ENCODE measurements around the gene ARRDC5.
A peak's percentile ranks its signal among the peaks of the same experiment; 100 is the strongest.
"Not testable (repeated sequence)": the region's sequence is repeated elsewhere in the genome, so short reads cannot be mapped to it uniquely, and the experiment has no call there.

ARRDC5 gene

DNA sequence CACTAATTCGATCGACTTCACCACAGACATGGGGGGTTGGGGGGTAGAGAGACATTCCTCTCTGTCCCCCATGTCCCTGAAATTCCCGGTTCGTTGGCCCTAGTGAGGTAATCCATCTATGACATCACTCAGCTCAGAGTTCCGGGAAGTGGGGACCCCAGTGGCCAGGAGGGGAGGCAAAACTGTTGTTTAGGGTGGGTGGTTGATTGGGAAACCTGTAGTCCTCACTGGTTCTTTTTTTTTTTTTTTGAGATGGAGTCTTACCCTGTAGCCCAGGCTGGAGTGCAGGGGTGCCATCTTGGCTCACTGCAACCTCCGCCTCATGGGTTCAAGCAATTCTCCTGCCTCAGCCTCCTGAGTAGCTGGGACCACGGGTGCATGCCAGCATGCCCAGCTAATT is at the start of gene ARRDC5:
ARRDC5 (minus strand) TSS at position 101 of the 400 bp plus-strand sequence; CDS start at position 30, 71 bp downstream.
- DNase-seq (ENCODE audit: low spot score): no peak

DNA sequence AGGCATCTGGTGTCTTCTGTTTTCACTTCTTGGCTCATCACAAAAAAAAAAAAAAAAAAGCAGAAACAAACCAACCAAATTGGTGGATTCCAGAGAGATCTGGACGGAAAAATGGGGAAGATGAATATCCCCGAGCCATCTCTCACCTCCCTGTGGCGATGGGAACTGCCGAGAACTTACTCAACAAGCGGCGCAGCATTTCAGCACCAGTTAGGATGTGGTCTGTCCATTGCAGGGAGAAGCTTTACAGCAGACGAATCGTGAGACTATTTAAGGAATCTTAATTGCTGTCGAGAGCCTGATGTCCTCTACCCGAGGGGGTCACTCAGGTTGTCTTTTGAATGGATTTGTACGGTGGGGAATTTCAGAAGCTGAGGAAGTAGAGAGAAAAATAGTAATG is 49.0 kb upstream of the ARRDC5 start:
- no peak for DNase-seq (ENCODE audit: low spot score)

DNA sequence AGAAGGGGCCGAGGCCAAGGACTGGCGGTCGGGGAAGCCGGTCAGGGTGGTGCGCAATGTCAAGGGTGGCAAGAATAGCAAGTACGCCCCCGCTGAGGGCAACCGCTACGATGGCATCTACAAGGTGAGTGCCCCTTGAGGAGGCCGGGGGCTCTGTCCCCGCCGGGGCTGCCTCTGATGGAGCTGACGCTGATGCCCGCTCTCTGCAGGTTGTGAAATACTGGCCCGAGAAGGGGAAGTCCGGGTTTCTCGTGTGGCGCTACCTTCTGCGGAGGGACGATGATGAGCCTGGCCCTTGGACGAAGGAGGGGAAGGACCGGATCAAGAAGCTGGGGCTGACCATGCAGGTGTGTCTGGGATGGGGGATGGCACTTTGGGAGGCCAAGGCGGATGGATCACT is 48.0 kb upstream of the ARRDC5 start:
- DNase-seq (ENCODE audit: low spot score): not testable (repeated sequence)

DNA sequence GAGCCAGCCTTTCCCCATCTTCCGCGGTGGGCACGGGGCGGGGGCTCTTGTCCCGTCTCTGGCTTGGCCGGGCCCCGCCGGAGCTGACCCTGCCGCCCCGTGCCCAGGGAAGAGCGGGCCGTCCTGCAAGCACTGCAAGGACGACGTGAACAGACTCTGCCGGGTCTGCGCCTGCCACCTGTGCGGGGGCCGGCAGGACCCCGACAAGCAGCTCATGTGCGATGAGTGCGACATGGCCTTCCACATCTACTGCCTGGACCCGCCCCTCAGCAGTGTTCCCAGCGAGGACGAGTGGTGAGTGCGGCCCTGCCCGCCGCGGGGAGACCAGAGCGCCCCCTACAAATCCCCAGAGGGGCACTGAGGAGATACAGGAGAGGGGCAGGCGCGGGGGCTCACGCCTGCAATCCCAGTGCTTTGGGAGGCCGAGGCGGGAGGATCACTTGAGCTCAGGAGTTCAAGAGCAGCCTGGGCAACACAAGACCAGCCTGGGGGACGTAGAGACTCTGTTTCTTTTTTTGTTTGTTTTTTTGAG is 39.0 kb upstream of the ARRDC5 start:
- DNase-seq (ENCODE audit: low spot score): not testable (repeated sequence)

DNA sequence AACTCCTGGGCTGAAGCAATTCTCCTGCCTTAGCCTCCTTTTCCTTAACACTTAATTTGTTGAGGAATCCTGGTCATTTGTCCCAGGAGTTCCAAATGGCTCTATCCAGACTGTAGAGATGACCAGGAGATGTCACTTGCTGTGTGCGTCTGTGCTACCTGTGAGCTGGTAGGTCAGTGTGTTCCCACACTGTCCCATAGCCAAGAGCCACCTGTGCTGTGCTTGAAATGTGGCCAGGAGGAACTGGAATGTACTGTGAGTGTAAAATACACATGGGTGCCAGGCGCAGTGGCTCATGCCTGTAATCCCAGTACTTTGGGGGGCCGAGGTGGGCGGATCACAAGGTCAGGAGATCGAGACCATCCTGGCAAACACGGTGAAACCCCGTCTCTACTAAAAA is 36.8 kb upstream of the ARRDC5 start:
- DNase-seq (ENCODE audit: low spot score): no peak

DNA sequence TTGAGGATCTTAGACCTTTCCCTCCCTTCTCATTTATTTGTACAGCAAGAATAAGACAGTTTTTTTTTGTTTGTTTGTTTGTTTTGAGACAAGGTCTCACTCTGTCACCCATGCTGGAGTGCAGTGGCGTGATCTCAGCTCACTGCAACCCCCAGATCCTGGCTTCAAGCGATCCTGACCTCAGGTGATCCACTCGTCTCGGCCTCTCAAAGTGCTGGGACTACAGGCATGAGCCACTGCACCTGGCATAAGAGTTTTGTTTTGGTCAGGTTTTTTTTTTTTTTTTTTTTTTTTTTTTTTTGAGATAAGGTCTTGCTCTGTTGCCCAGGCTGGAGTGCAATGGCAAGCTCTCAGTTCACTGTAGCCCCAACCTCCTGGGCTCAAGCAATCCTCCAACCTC is 35.8 kb upstream of the ARRDC5 start:
- not testable (repeated sequence) for DNase-seq (ENCODE audit: low spot score)

DNA sequence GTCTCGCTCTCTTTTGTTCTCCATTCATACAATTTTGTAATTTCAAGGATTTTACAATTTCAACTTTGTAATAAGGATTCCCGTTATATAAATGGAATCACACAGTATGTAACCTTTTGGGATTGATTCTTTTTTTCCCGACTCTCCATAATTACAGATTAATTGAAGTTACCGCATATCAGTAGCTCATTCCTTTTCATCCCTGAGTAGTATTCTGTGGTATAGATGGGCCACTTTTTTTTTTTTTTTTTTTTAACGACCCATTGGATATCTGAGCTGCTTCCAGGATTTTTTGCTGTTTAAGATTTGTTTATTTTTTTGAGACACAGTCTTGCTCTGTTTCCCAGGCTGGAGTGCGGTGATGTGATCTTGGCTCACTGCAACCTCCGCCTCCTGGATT is 34.4 kb upstream of the ARRDC5 start:
- DNase-seq (ENCODE audit: low spot score): no peak

DNA sequence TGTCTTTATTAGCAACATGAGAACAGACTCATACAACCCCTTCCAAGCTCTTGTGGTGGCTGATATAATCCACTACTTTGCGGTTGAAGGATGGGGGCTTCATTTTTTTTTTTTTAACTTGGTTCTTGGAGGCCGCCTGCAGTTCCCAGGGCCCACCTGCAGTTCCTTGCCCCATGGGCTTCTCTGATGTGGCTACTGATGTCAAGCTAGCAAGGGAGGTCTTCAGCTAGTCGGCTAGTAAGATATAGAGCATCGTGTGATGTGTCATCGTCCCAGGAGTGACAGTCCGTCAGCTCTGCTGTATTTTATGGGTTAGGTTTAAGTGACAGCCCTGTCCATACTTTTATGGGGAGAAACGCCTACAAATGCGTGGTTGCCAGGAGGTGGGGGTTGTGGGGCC is 32.7 kb upstream of the ARRDC5 start:
- no peak for DNase-seq (ENCODE audit: low spot score)

DNA sequence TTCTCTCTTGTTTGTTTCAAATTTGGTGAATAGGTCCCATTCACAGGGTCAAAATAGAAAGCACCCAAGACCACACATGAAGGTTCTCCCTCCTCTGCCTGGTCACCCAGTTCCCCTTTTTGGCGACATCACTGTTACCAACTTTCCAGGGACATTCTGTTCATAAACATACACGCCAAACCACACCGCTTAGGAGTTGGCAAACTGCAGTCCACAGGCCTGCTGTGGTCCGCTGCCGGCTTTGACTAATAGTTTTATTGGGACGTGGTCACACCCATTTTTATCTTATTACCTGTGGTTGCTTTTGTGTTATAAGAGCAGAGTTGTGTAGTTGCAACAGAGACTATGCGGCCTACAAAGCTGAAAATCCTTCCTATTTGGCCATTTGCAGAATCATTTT is 30.8 kb upstream of the ARRDC5 start:
- no peak for DNase-seq (ENCODE audit: low spot score)

DNA sequence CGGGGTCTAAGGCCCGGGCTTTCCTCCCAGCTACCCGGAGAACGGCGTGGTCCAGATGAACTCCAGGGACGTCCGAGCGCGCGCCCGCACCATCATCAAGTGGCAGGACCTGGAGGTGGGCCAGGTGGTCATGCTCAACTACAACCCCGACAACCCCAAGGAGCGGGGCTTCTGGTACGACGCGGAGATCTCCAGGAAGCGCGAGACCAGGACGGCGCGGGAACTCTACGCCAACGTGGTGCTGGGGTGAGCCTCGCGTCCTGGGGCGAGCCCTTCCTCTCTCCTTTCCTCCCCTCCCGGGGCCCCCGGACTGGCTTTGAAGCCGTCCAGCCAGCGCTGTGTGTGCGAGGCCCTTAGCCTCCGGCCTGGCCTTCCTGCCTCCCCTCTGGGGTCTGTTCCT is 30.0 kb upstream of the ARRDC5 start:
- DNase-seq (ENCODE audit: low spot score): no peak

DNA sequence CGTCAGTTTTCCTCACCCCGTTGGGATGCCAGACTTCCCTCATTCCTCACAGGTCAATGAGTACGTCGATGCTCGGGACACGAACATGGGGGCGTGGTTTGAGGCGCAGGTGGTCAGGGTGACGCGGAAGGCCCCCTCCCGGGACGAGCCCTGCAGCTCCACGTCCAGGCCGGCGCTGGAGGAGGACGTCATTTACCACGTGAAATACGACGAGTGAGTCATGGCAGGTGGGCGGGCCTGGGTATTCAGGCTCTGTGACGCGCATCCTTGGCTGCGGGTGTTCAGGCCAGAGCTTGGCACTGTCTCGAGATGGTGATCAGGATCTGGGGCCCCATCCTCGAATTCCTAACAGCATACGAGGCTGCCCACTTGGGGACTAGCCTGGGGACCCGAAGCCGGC is 28.0 kb upstream of the ARRDC5 start:
- no peak for DNase-seq (ENCODE audit: low spot score)

DNA sequence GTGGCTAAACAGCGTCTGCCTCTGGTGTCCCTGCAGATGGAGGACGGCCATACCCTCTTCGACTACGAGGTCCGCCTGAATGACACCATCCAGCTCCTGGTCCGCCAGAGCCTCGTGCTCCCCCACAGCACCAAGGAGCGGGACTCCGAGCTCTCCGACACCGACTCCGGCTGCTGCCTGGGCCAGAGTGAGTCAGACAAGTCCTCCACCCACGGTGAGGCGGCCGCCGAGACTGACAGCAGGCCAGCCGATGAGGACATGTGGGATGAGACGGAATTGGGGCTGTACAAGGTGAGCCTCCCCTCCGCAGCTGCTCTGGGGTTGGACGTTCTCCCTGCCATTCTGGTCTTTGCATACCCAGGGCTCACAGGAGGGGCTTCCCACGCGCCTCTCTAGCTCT is 26.5 kb upstream of the ARRDC5 start:
- peak; percentile 53 for DNase-seq (ENCODE audit: low spot score)

DNA sequence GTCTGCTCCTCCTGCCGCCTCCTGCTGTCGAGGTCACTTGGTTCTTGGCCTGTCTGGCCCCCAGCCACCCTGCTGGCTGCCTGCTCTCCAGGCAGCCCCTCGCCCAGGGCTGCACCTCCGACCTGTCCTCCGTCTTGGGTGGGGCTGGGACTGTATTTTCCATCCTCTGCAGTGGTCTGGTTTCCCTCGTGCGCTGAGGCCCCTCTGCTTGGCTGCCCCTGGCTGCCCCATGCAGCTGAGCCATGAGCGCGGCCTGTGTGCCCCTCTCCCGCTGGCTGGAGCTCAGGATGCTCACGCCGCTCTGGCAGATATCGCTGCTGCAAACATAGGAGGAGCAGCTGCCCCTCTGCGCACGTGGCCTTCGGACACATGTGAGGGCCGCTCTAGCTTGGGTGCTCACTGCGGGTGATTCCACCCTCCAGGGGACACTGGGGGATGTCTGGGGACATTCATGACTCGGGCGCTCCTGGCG is 20.6 kb upstream of the ARRDC5 start:
- no peak for DNase-seq (ENCODE audit: low spot score)

DNA sequence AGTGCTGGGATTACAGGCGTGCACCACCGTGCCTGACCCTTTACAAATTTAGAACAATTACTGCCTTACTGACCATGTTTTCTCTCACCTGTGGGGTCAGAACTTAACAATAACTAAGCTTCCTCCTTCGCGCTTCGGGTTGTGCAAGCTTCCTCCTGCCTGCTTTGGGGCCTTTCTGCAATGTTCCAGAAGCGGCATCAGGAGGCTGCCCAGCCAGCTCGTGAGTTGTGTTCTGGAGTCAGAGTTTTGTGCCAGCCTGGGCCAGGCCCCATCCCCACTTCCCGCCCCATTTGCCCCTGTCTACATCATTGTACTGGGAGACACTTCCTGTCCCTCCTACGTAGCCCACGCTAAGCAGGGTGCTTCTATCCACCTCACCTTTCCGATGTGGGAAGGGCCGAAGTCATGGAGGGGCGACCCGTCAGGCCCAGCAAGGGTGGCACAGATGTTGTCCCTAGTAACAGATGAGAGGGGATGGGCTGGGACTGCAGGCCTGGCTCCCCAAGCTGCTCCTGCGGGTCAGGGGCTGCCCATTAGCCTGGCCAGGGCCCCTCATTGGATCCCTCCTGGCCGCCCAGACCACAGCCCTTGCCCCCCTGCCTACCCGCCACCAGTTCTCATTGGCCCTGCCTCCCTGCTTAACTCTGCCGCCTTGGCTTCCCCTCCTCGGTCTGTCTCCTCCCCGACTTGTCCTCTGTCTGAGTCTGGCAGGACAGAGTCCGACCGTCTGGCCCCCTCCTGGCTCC is 20.0 kb upstream of the ARRDC5 start:
- no peak for DNase-seq (ENCODE audit: low spot score)

DNA sequence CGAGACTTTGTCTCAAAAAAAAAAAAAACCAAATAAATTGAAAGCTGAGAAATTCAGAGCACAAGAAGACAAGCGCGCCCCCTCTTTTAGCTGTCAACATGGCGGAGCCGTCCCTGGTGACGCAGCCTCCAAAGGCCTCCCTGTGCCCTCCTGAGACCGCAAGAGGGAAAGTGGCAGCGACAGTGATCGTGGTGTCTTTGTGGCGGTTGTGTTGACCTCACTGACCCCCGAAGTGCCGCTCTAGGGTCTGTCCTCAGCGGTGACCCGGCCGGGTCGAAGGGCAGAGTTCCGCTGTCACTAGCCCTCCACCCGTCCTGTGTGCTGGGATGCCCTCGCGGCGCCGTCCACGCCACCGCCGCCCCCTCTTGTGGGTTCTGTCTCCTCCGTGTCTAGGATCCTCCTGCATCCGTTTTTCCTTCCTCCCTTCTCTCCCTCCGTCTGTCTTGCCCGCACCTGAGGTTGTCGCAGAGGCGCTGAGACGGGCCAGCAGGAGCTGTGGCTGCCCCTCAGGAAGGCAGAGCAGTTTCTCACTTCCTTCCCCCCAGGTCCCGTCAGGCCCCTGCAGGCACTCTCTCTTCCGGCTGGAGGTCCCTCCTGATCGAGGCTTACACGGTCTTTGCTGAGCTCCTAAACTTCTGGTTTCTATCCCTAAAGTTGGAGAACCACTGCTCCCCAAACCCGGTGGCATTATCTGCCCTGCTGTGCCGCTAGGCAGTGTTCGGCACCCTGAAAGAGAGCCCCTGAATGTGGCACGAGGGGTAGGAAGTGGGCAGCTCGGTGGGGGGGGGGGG is 13.8 kb upstream of the ARRDC5 start:
- DNase-seq (ENCODE audit: low spot score): no peak

DNA sequence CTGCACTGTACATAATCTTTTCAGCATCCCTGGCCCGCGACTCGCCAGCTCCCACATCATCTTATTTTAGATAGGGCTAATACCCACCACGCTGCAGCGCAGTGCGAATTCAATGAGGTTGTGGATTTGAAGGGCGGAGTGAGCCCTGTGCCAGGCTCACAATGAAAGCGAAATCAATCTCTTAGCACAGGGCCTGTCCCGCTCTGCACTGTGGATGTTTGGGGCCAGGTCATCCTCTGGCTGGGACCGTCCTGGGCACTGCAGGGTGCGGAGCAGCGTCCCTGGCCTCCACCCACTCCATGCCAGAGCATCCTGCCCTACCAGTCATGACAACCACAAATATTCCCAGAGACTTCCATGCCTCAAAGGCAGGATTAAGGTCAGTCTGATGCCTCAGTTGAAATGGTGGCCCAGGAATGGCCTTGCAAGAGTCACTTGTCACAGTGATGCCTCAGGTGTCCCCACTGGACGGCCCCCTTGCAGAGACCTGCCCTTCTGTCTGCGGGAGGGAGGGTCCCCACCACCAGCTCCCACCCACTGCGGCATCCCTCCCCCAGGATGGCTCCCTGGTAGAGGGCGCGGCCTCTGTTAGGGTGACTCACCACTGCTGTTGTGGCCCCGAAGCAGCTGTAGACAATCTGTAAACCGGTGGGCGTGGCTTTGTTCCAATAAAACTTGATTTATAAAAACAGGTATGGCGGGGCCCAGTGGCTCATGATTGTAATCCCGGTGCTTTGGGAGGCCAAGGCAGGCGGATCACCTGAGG is 12.2 kb upstream of the ARRDC5 start:
- peak; percentile 66 for DNase-seq (ENCODE audit: low spot score)

DNA sequence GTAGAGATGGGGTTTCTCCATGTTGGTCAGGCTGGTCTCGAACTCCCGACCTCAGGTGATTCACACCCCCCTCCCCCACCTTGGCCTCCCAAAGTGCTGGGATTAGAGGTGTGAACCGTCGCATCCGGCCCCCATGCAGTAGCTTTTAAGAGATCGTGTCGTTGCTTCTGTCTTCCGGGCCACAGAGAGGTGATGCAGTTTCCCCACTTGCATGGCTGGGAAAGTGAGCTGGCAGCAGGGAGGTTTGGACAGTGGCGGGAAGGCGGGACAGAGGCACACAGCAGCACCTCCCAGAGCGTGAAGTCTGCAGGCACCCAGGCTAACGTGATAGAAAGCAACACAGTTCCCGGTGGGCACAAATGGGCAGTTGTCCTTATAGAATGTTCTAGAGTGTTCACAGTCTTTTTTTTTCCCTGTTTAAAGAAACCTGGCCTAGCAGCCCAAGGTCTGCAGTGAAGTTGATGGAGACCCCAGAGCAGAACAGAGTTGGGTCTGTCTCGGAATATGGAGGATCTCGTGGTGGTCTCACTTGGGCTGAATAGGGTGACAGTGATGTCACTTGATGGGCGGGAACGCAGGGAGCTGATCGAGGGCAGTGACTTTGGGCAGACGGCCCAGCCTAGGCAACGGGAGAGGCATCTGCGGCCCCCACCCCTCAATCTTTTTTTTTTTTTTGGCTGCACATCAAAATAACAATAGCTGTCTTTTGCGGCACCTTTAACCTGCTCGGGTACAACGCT is 11.5 kb upstream of the ARRDC5 start:
- no peak for DNase-seq (ENCODE audit: low spot score)

DNA sequence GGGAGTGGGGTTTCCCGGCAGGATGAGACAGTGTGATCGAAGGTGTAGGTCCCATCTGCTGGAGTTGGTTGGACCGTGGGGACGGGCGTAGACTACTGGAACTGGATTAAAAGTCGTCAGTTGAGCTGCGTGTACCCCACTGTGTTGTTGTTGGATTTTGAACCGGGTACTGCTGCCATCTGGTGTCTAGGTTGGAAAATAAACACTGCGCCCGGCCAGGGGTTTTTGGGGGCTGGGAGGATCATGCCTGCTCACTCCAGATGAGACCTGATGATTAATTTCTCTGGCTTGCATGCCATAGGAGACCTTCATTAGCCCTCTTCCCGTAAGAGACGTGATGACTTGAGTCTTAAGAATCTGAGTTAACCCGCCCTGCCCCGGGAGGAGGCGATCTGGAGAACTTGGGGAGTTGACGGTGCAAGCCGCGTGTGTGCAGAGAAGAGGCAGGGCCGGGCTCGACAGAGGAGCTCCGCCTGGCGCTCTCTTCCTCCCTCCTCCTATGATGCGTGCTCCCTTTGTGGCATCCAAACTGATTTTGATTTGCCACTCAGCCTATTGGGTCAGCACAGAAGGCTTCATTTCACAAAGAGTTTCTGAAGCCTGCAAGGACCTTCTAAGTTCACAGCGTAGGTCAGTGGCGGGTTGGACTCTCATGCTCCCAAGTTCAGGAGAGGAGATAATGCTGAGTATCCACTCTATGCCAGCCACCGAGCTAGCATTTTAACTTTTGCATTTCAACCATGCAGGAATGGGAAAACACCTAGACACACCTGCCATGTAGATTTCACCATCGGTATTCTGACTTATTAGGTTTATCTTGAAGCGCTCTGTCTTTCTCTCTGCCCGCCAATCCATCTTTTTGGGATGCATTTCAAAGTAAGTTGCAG is 9.3 kb upstream of the ARRDC5 start:
- DNase-seq (ENCODE audit: low spot score): peak; percentile 96

DNA sequence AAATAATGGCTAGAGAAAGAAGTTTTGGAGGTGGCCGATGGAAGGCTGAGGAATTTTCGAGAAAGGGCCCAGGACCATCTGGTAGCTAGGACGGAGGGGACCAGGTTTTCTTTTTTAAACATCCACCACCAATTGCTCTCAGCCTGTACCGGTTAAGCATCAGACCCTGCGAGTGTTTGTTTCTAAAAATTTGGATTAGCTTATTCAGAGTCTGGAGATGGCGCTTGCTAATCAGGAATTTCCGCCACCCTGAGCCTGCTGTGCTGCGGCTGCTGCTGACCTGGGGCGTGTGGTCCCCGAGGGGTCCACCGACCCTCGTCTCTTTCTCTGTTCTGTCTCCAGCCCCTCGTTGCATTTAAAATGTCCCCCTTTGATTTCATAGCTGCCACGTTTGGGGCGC is 8.6 kb upstream of the ARRDC5 start:
- no peak for DNase-seq (ENCODE audit: low spot score)

DNA sequence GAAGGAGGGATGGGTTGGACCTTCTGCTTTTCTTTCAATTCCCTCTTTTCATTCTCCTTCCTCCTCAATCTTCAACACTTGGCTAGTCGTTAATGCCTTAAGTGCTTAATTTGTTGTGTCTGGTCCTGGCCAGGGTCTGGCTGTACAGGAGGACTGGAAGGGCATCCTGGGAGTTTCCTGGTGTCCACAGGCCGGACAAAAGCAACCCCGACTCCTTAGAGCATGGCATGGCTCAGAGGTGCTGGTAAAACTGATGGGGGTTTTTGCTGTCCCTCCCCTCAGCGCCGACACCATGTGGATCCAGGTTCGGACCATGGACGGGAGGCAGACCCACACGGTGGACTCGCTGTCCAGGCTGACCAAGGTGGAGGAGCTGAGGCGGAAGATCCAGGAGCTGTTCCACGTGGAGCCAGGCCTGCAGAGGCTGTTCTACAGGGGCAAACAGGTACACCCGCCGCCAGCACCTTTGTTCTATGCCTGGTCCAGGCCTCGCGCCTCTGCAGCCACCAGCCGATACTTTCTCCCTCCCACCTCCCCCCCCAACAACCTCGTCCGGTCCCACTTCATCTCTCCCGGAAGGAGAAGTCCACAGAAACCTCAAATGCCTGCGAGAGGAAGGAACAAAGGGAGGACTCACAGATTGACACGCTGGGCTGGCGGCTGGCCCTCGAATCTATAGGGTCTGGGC is 8.0 kb upstream of the ARRDC5 start:
- peak; percentile 45 for DNase-seq (ENCODE audit: low spot score)

Data from AG20443 (cell line).